GM12878 (cell line): ENCODE data around the gene NR1D2. TPM values are rescaled to one million over a fixed set of nuclear protein-coding genes. Genes with fewer than 3 reads are reported as not detected.
A peak's percentile ranks its signal among the peaks of the same experiment; 100 is the strongest.

ENCODE experiments used
- ATAC-seq: fragments of 200-7000 bp; cut with Tn5 transposase; 3 replicates; pipeline ENCODE4 v1.9.1; 2020; ENCODE audit warnings: mild to moderate bottlenecking, moderate library complexity
- BruUV-seq: library from RNA; stranded (reverse); fragments of 400-500 nt; replicated peaks from 2 replicates; lab custom pipeline; 2021; lab: Mats Ljungman, UMichigan
- CTCF ChIA-PET: fragments of 300-600 bp; sonication (Branson Sonifier 250); formaldehyde crosslinking; extraction: SDS; loops from one replicate; lab custom pipeline; 2021; ENCODE audit warnings: inconsistent platforms; lab: Yijun Ruan, JAX
- POLR2A ChIA-PET: fragments of 350-600 bp; formaldehyde crosslinking; extraction: SDS; loops from one replicate; lab custom pipeline; 2021; ENCODE audit warnings: inconsistent platforms; lab: Charles Lee
- RAD21 ChIA-PET: fragments of 300-600 bp; sonication (Branson Sonifier 250); formaldehyde crosslinking; loops from one replicate; lab custom pipeline; 2023; ENCODE audit warnings: antibody characterized with exemption; ENCODE audit not compliant: unreplicated experiment; lab: Charles Lee
- SMC1A ChIA-PET: fragments of 300-600 bp; sonication (Branson Sonifier 250); formaldehyde crosslinking; loops from one replicate; lab custom pipeline; 2023; ENCODE audit not compliant: unreplicated experiment, uncharacterized antibody; lab: Charles Lee
- DNase-seq: peaks from one replicate; pipeline ENCODE4 v3.0.0-alpha.2; 2011; ENCODE audit warnings: low read depth, low spot score
- FAIRE-seq: peaks from 3 replicates; lab custom pipeline; 2011; peaks lifted over from hg19 to GRCh38; lab: Jason Lieb, UNC
- H2AFZ ChIP-seq: 2 replicates; pipeline ENCODE4 v1.6.0; 2011; ENCODE audit warnings: low read depth, low read length, control low read depth; ENCODE audit not compliant: control insufficient read depth
- H3K27ac ChIP-seq: 2 replicates; pipeline ENCODE4 v1.5.1; 2011; ENCODE audit warnings: control low read depth; ENCODE audit not compliant: control insufficient read depth, insufficient read depth
- H3K27me3 ChIP-seq, 2 experiments: replicated peaks in 1 of 2; 2 replicates each; pipeline versions ENCODE4 v1.6.0 to v1.6.1; 2011; ENCODE audit warnings: low read length in 1 of 2; ENCODE audit not compliant: control insufficient read depth in 2 of 2, insufficient read depth in 2 of 2
- H3K36me3 ChIP-seq, 2 experiments: 2 replicates each; pipeline ENCODE4 v1.5.1; 2011; ENCODE audit warnings: low read length in 1 of 2; ENCODE audit not compliant: control insufficient read depth in 2 of 2, insufficient read depth in 2 of 2
- H3K4me1 ChIP-seq: 2 replicates; pipeline ENCODE4 v1.6.1; 2011; ENCODE audit warnings: mild to moderate bottlenecking, low read length, moderate library complexity, mixed read lengths; ENCODE audit not compliant: control insufficient read depth, insufficient read depth
- H3K4me2 ChIP-seq: 2 replicates; pipeline ENCODE4 v1.6.0; 2011; ENCODE audit warnings: control low read depth; ENCODE audit not compliant: control insufficient read depth, insufficient read depth
- H3K4me3 ChIP-seq: fragments of 200-600 bp; sonication (generic); 2 replicates; pipeline ENCODE4 v1.5.1; 2016
- H3K79me2 ChIP-seq: 2 replicates; pipeline ENCODE4 v1.6.0; 2011; ENCODE audit warnings: low read length; ENCODE audit not compliant: control insufficient read depth, insufficient read depth
- H3K9ac ChIP-seq: 2 replicates; pipeline ENCODE4 v1.8.0; 2011; ENCODE audit warnings: low read length, control low read depth, mixed read lengths; ENCODE audit not compliant: control insufficient read depth, insufficient read depth
- H3K9me3 ChIP-seq: replicated peaks from 3 replicates; pipeline ENCODE4 v1.5.1; 2011; ENCODE audit warnings: mild to moderate bottlenecking, low read length; ENCODE audit not compliant: control insufficient read depth, insufficient read depth
- H4K20me1 ChIP-seq: 2 replicates; pipeline ENCODE4 v1.6.0; 2011; ENCODE audit not compliant: control insufficient read depth, insufficient read depth
- ATF2 ChIP-seq: IDR thresholded peaks from 2 replicates; pipeline ENCODE4 v1.6.1; 2012; ENCODE audit warnings: low read length, inconsistent platforms
- CEBPB ChIP-seq, 2 experiments: fragments of 150-350 bp in 1 of 2; IDR thresholded peaks; 2 replicates each; pipeline ENCODE4 v1.6.1; 2012 to 2014; ENCODE audit warnings: low read depth in 2 of 2, low read length in 2 of 2, borderline replicate concordance in 1 of 2, inconsistent platforms in 1 of 2
- CHD2 ChIP-seq: IDR thresholded peaks from 2 replicates; pipeline ENCODE4 v1.6.1; 2011; ENCODE audit warnings: low read depth, low read length, improper control_type of control experiment, borderline replicate concordance
- CHD4 ChIP-seq: fragments of 200-600 bp; sonication (generic); IDR thresholded peaks from 2 replicates; pipeline ENCODE4 v1.6.1; 2016; ENCODE audit warnings: mild to moderate bottlenecking
- DPF2 ChIP-seq: fragments of 450-650 bp; IDR thresholded peaks from 2 replicates; pipeline ENCODE4 v1.6.1; 2017; ENCODE audit warnings: mild to moderate bottlenecking
- EED ChIP-seq: sonication (generic); IDR thresholded peaks from 2 replicates; pipeline ENCODE4 v1.6.1; 2016; ENCODE audit warnings: antibody characterized with exemption, low read depth
- ESRRA ChIP-seq: IDR thresholded peaks from 2 replicates; pipeline ENCODE4 v1.6.1; 2012; ENCODE audit warnings: mild to moderate bottlenecking, low read length, improper control_type of control experiment
- FOXK2 ChIP-seq: fragments of 450-650 bp; IDR thresholded peaks from 2 replicates; pipeline ENCODE4 v1.6.1; 2017; ENCODE audit warnings: mild to moderate bottlenecking, moderate library complexity
- KAT2A ChIP-seq: conservative IDR thresholded peaks from 2 replicates; pipeline ENCODE4 v1.6.1; 2011; ENCODE audit warnings: low read depth, low read length; ENCODE audit not compliant: control insufficient read depth
- NFXL1 ChIP-seq: fragments of 450-650 bp; IDR thresholded peaks from 2 replicates; pipeline ENCODE4 v1.6.1; 2017; ENCODE audit warnings: antibody characterized with exemption, mild to moderate bottlenecking, borderline replicate concordance
- POLR2AphosphoS5 ChIP-seq: IDR thresholded peaks from 2 replicates; pipeline ENCODE4 v1.6.1; 2011; ENCODE audit warnings: mild to moderate bottlenecking, low read length, inconsistent platforms
- RBBP5 ChIP-seq: fragments of 200-600 bp; sonication (generic); conservative IDR thresholded peaks from 2 replicates; pipeline ENCODE4 v1.6.1; 2016
- SMAD1 ChIP-seq: fragments of 450-650 bp; IDR thresholded peaks from 2 replicates; pipeline ENCODE4 v1.6.1; 2018; ENCODE audit warnings: mild to moderate bottlenecking, low read depth; ENCODE audit not compliant: partially characterized antibody
- WRNIP1 ChIP-seq: IDR thresholded peaks from 2 replicates; pipeline ENCODE4 v1.6.1; 2011; ENCODE audit warnings: low read depth, low read length, improper control_type of control experiment, borderline replicate concordance
- ZBTB4 ChIP-seq: fragments of 450-650 bp; formaldehyde crosslinking; IDR thresholded peaks from 2 replicates; pipeline ENCODE4 v1.4.0; 2022; ENCODE audit warnings: mild to moderate bottlenecking, moderate library complexity
- WGBS: methylation state at CpG from one replicate; pipeline ENCODE4 v1.1.6; 2016; ENCODE audit warnings: low lambda C conversion rate; ENCODE audit not compliant: insufficient replicate concordance, insufficient coverage; ENCODE audit errors: missing lambda C conversion rate; 5-methylcytosine and 5-hydroxymethylcytosine counted together
- in situ Hi-C: fragments of 300-500 bp; cut with MboI; formaldehyde crosslinking; loops from 9 replicates; pipeline ENCODE4 v1.14.3; 2018; ENCODE audit warnings: mixed read lengths
- intact Hi-C: fragments of 100-400 bp; cut with micrococcal nuclease; formaldehyde crosslinking; loops from one replicate; pipeline ENCODE4 v1.14.2; 2022; ENCODE audit not compliant: unreplicated experiment
- polyA plus RNA-seq, 11 experiments: library from polyadenylated mRNA; depleted of rRNA in 4 of 11; unstranded in 6 of 11; stranded (reverse) in 5 of 11; fragments of >200 nt; fragmentation: Nextera tagmentation in 4 of 11; fragmentation: Illumina TruSeq in 1 of 11; extraction: Ambion mirVana in 4 of 11; extraction: Trizol in 1 of 11; gene quantifications; 1 replicate in 1 of 11; 2 replicates in 10 of 11; pipeline versions ENCODE4 v1.2.1 to v1.2.3, GENCODE V29; 2011 to 2016; ENCODE audit warnings: inconsistent platforms in 2 of 11, missing spikeins in 2 of 11, low read depth in 1 of 11
- total RNA-seq, 4 experiments: library from RNA; depleted of rRNA in 3 of 4; stranded (reverse); fragments of >200 nt in 3 of 4; fragmentation: Illumina TruSeq in 1 of 4; extraction: Trizol in 1 of 4; gene quantifications; 2 replicates each; pipeline versions ENCODE4 v1.2.1 to v1.2.3, GENCODE V29; 2013 to 2021
- TF ChIP-seq, protein P1 (sequence below): fragments of 450-650 bp; IDR thresholded peaks from 2 replicates; pipeline ENCODE4 v1.6.1; 2016; ENCODE audit warnings: mild to moderate bottlenecking
- TF ChIP-seq, protein P2 (sequence below): IDR thresholded peaks from 2 replicates; pipeline ENCODE4 v1.6.1; 2011; ENCODE audit warnings: low read depth, mild to moderate bottlenecking, low read length, moderate library complexity, borderline replicate concordance; ENCODE audit errors: extremely low read depth

The NR1D2 gene
- total and polyA plus RNA-seq, 10 of the 15 experiments (the other 5 are each of a cell fraction or from before 2014, with no cell fraction given), result 0.67 to 5.3 (median 2.6) TPM

DNA sequence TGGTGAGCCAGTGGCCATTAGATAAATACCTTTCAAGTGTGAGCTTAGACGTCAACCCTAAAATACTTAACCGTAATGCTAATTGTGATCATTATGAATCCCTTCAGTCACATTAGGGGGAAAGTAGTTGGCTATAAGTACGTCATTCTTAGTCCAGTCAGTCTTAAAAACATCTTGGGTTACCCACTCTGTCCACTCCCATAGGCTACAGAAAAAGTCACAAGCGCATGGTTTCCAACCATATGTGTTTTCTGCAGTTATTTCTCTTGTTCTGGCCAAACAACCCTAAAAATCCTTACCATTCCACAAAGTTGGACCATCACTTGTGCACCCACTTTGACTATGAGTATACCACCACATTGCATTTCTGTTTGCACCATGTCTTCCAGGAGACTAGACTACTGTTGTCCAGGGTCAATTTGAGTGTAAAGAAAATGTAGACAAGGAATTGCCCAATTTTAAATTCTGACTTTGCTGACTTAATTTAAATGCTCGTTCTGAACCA, 24.9 kb upstream of the NR1D2 start:
- ATAC-seq (no peak), DNase-seq (no peak), FAIRE-seq (no peak)
- no peak overlapping the region for H2AFZ ChIP-seq
- RAD21 ChIA-PET, result interaction anchor here (0.8 to 2.6 kb wide), 3 partner anchors 26 to 85 kb away, joined by 3 to 10 read pairs (median 4); no protein-coding TSS in a partner anchor
- H3K9ac ChIP-seq, result no peak overlapping the region
- no TSS peak for BruUV-seq
- peak overlapping the region; percentile 12; the same call in 1 of the 2 replicates for H3K4me2 ChIP-seq
- intact Hi-C loops (no loop called here), in situ Hi-C loops (no loop called here)
- H3K36me3 ChIP-seq, result peaks cover 0 to 28% of the 10 kb centered on the region in 2 experiments; a peak in 2 of 4 replicates
- WGBS, result 89% methylated on average over 5 of the region's 5 CpGs
- no peaks in the 10 kb centered on the region for H3K9me3 ChIP-seq
- no peaks in the 10 kb centered on the region; the same call in 1 of the 2 replicates for H3K4me1 ChIP-seq
- CTCF ChIA-PET, result interaction anchor here (0.9 to 3.0 kb wide), 4 partner anchors 10 to 86 kb away, joined by 3 to 19 read pairs (median 6); no protein-coding TSS in a partner anchor
- POLR2A ChIA-PET, result interaction anchor here (0.9 kb wide), 1 partner anchor 26 kb away, joined by 3 read pairs; no protein-coding TSS in a partner anchor
- H3K79me2 ChIP-seq, result peaks cover 42% of the 10 kb centered on the region
- H3K27me3 ChIP-seq, result no peaks in the 10 kb centered on the region
- peaks cover 5% of the 10 kb centered on the region; the same call in 1 of the 2 replicates for H4K20me1 ChIP-seq
- no peak overlapping the region for H3K27ac ChIP-seq
- peak overlapping the region; percentile 100; the same call in 1 of the 2 replicates for H3K4me3 ChIP-seq
- SMC1A ChIA-PET, result interaction anchor here (0.9 to 3.4 kb wide), 5 partner anchors 24 to 110 kb away, joined by 3 to 11 read pairs (median 4); no protein-coding TSS in a partner anchor
- TF ChIP-seq ZBTB4 (no peak), FOXK2 (no peak), SMAD1 (peak; percentile 24), NFXL1 (no peak), ATF2 (0 out of 2 replicates have a peak, but pooled peaks have one; percentile 19), WRNIP1 (no peak), CEBPB (IDR thresholded peaks at IDR 0.05; ENCODE audit: borderline replicate concordance in 1 of 2, low read depth in 2 of 2, low read length in 2 of 2) (no peak), ESRRA (no peak), CHD2 (no peak), DPF2 (no peak), EED (no peak), POLR2AphosphoS5 (peak; percentile 73; the same call in 1 of the 2 replicates), CHD4 (no peak), KAT2A (no peak), RBBP5 (no peak)
- TF ChIP-seq, protein P1, sequence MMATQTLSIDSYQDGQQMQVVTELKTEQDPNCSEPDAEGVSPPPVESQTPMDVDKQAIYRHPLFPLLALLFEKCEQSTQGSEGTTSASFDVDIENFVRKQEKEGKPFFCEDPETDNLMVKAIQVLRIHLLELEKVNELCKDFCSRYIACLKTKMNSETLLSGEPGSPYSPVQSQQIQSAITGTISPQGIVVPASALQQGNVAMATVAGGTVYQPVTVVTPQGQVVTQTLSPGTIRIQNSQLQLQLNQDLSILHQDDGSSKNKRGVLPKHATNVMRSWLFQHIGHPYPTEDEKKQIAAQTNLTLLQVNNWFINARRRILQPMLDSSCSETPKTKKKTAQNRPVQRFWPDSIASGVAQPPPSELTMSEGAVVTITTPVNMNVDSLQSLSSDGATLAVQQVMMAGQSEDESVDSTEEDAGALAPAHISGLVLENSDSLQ, result no peak
- TF ChIP-seq, protein P2, sequence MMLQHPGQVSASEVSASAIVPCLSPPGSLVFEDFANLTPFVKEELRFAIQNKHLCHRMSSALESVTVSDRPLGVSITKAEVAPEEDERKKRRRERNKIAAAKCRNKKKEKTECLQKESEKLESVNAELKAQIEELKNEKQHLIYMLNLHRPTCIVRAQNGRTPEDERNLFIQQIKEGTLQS, result no peak
